ENCODE data around the gene EED.

DNA sequence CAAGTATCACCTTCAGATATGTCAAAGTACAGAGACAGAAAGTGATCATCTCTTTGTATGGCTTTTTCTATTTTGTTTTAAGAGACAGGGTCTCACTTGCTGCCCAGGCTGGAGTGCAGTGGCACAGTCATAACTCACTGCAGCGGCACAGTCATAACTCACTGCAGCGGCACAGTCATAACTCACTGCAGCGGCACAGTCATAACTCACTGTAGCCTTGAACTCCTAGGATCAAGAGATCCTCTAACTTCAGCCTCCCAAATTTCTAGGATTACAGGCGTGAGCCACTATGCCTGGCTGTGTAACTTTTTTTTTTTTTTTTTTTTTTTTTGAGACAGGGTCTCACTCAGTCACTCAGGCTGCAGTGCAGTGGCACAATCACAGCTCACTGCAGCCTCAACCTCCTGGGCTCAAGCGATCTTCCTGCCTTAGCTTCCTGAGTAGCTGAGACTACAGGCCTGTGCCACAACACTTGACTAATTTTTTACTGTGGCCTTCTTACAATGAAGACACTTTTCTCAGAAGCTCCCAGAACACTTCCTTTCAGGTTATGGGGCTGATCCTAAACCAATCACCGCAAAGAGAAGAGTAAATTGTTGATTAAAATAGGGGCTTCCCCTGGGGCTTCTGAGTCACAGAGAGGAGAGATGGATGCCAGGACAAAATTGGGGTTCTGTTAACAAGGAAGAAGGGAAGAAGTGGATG lies 48.5 kb downstream of the EED start:
- TF ChIP-seq CTCF (optimal IDR thresholded peaks at IDR 0.05 in 1 of 3, IDR thresholded peaks at IDR 0.05 in 1 of 3, conservative IDR thresholded peaks at IDR 0.05 in 1 of 3; ENCODE audit: extremely low read depth in 1 of 3, insufficient read depth in 2 of 3, low read length in 3 of 3), result no peak
- TF ChIP-seq EZH2 (IDR thresholded peaks at IDR 0.05; ENCODE audit: low read length), result no peak
